Measurements from ENCODE around the gene LGR5. TPM values are rescaled to one million over a fixed set of nuclear protein-coding genes. Genes with fewer than 3 reads are reported as not detected.

Gene LGR5
- total RNA-seq, 3 donors from 2014 or later = 1.5 to 6.7 (median 4.4) TPM

- H3K36me3 ChIP-seq (ENCODE audit: low read depth) = no peaks in the 10 kb centered on the region
- H3K4me1 ChIP-seq (ENCODE audit: low read depth) = no peaks in the 10 kb centered on the region
- H3K4me3 ChIP-seq = no peak overlapping the region
- DNase-seq (no peak), ATAC-seq (no peak)
- TF ChIP-seq, protein P1, sequence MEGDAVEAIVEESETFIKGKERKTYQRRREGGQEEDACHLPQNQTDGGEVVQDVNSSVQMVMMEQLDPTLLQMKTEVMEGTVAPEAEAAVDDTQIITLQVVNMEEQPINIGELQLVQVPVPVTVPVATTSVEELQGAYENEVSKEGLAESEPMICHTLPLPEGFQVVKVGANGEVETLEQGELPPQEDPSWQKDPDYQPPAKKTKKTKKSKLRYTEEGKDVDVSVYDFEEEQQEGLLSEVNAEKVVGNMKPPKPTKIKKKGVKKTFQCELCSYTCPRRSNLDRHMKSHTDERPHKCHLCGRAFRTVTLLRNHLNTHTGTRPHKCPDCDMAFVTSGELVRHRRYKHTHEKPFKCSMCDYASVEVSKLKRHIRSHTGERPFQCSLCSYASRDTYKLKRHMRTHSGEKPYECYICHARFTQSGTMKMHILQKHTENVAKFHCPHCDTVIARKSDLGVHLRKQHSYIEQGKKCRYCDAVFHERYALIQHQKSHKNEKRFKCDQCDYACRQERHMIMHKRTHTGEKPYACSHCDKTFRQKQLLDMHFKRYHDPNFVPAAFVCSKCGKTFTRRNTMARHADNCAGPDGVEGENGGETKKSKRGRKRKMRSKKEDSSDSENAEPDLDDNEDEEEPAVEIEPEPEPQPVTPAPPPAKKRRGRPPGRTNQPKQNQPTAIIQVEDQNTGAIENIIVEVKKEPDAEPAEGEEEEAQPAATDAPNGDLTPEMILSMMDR (IDR thresholded peaks at IDR 0.05) = no peak
- intact Hi-C loops (cut with DNase I, micrococcal nuclease) = no loop called here
- peaks cover 2% of the 10 kb centered on the region for H3K9me3 ChIP-seq
Observed at GRCh38 chr12:71492604-71493003, 53.0 kb downstream of the LGR5 start.

DNA sequence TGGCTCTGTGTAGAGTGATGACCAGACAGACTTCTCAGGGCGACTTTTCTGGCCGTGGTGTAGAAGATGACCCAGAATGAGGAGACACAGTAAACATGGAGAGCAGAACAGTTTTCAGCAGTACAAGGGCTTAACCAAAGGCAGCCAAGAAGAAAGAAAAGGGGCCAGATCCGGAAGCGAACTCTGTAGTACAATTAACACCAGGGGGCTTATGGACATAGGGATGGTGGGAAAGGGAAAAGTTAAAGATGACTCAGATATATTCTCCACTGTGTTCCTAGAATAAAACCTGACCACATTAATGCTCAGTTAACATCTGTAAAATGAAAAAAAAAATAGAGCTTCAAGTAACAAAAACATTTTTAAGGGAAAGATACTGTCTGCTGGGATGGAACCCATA is 60.2 kb downstream of the LGR5 start:
- ATAC-seq = no peak
- intact Hi-C loops (cut with DNase I, micrococcal nuclease) = no loop called here
- TF ChIP-seq, protein P1 (IDR thresholded peaks at IDR 0.05) = no peak

DNA sequence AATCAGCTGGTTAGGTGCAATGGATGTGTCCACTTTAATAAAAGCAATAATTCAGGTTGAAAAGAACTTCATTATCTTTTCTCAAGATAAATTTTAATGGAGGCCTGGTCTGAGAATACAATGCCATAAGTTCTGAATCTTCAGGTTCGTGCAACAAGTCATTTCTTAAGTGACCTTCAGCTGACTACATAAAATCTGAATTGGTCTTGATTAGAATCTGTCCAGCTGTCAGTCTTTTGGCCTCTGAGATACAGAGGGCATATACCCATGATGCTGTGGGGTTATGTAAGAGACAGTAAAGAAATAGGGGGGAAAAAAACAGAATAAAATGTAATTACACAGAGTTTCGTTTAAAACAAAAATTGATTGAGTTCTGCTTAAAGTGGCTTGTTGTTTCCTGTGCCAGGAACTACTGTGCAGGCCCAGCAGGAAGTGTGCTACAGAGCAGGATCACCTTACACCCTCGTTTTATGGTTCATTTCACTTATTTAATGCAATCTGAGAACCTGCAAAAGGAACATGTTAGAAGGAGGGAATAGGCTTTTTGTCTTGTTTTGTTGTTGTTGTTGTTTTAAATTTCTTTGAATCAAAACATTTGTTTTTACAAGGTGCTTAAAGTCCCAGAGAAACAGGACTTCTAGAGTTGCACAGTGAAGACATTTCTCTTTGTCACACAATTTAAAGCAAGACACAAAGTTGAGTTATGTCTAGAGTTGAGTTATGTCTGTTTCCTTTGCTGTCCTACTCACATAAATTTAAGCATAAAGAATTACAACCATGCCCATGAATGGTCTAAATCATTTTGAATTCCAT is 64.2 kb downstream of the LGR5 start:
- no peaks in the 10 kb centered on the region for H3K36me3 ChIP-seq (ENCODE audit: low read depth)
- DNase-seq (peak in 1 of 3 donors; percentile 4), ATAC-seq (peak; percentile 62)
- H3K4me1 ChIP-seq (ENCODE audit: low read depth) = no peaks in the 10 kb centered on the region
- intact Hi-C loops (cut with DNase I, micrococcal nuclease) = no loop called here
- no peak overlapping the region for H3K4me3 ChIP-seq
- TF ChIP-seq, protein P1 (IDR thresholded peaks at IDR 0.05) = no peak
- no peaks in the 10 kb centered on the region for H3K9me3 ChIP-seq

More for the DNA sequence above, 60.2 kb downstream of the LGR5 start:
- Histone ChIP-seq H3K9me3 (no peaks in the 10 kb centered on the region), H3K36me3 (ENCODE audit: low read depth) (no peaks in the 10 kb centered on the region), H3K4me1 (ENCODE audit: low read depth) (no peaks in the 10 kb centered on the region), H3K4me3 (no peak overlapping the region)
- no peak for DNase-seq

DNA sequence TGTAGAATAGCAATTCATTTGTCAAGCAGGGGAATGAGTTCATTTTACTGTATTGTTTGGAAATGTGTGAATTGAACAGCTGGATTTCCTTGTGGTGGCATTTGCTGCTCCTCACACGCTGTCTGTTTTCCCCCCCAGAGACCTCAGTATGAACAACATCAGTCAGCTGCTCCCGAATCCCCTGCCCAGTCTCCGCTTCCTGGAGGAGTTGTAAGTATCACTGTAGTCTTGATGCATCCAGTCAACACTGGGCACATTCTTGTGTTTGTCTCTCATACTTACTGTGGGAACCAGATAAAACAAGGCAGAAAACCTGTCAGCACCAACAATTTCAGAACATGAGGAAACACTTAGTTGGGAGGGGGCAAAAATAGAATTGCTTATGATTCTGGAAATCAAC is 64.9 kb downstream of the LGR5 start:
- intact Hi-C loops (cut with DNase I, micrococcal nuclease) = no loop called here
- H3K9me3 ChIP-seq = no peaks in the 10 kb centered on the region

DNA sequence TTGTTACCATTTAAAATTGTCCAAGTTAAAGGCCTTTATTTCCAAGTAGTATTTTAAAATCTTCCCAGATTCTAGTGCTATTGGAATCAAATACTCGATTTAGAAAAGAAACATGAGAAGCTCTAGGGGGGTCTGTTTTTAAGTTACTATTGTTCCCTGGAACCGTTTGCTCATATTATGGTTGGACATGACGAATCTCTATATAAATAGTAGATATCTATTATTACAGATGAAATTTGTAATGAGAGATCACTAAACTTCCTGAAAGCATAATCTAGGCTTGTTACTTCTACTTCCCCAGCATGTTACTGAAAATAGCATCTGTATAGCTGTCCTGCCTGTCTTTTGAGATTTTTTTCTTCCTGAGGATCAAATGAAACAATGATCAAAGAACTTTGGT is 70.1 kb downstream of the LGR5 start:
- DNase-seq (no peak), ATAC-seq (no peak)
- Histone ChIP-seq H3K4me3 (no peak overlapping the region), H3K4me1 (ENCODE audit: low read depth) (no peaks in the 10 kb centered on the region), H3K9me3 (no peaks in the 10 kb centered on the region), H3K36me3 (ENCODE audit: low read depth) (no peaks in the 10 kb centered on the region)
- TF ChIP-seq, protein P1 (IDR thresholded peaks at IDR 0.05) = no peak
- intact Hi-C loops (cut with DNase I, micrococcal nuclease) = no loop called here

More for the DNA sequence above, 64.9 kb downstream of the LGR5 start:
- Histone ChIP-seq H3K4me3 (no peak overlapping the region), H3K36me3 (ENCODE audit: low read depth) (no peaks in the 10 kb centered on the region), H3K4me1 (ENCODE audit: low read depth) (no peaks in the 10 kb centered on the region)
- DNase-seq (no peak), ATAC-seq (no peak)
- TF ChIP-seq, protein P1 (IDR thresholded peaks at IDR 0.05) = no peak
